SU-DHL-6 (cell line): ENCODE results near the gene GTF2A1.

ENCODE experiments used
- H2AFZ ChIP-seq: fragments of 200-600 bp; sonication (generic); 2 replicates; pipeline ENCODE4 v1.6.1; 2014; ENCODE audit warnings: low read depth, mild to moderate bottlenecking, moderate library complexity, mixed read lengths, antibody characterized with exemption, low read length; ENCODE audit not compliant: severe bottlenecking
- H3F3A ChIP-seq: fragments of 200-600 bp; shearing (Covaris generic); 2 replicates; pipeline ENCODE4 v1.6.0; 2016; ENCODE audit warnings: antibody characterized with exemption, mild to moderate bottlenecking; ENCODE audit not compliant: insufficient read depth
- H3K27ac ChIP-seq: fragments of 200-600 bp; sonication (generic); 2 replicates; pipeline ENCODE4 v1.5.1; 2016; ENCODE audit warnings: low read depth, mild to moderate bottlenecking, low read length, moderate library complexity, mixed read lengths
- H3K27me3 ChIP-seq: fragments of 200-600 bp; sonication (generic), shearing (Covaris generic); 2 replicates; pipeline ENCODE4 v1.6.0; 2014; ENCODE audit warnings: mild to moderate bottlenecking, low read length
- H3K36me3 ChIP-seq: fragments of 200-600 bp; sonication (generic); 2 replicates; pipeline ENCODE4 v1.6.1; 2014; ENCODE audit warnings: mild to moderate bottlenecking, low read length, mixed read lengths
- H3K4me2 ChIP-seq: fragments of 300-600, 200-600 bp; shearing (Covaris generic), sonication (generic); 2 replicates; pipeline ENCODE4 v1.6.0; 2014; ENCODE audit warnings: low read length, low read depth, mild to moderate bottlenecking; ENCODE audit not compliant: poor library complexity, severe bottlenecking
- H3K4me3 ChIP-seq: fragments of 200-600 bp; sonication (generic); 2 replicates; pipeline ENCODE4 v1.5.1; 2014; ENCODE audit warnings: antibody characterized with exemption, low read length, mild to moderate bottlenecking, mixed read lengths; ENCODE audit not compliant: insufficient read depth, poor library complexity, severe bottlenecking
- H3K79me2 ChIP-seq: fragments of 200-600 bp; sonication (generic); 2 replicates; pipeline ENCODE4 v1.6.1; 2014; ENCODE audit warnings: mild to moderate bottlenecking, low read length, moderate library complexity; ENCODE audit not compliant: insufficient read depth
- H3K9ac ChIP-seq: fragments of 200-600 bp; sonication (generic); 2 replicates; pipeline ENCODE4 v1.7.0; 2014; ENCODE audit warnings: mild to moderate bottlenecking, low read length
- H3K9me2 ChIP-seq: fragments of 200-600 bp; sonication (generic); replicated peaks from 2 replicates; pipeline ENCODE4 v1.6.1; 2014; ENCODE audit warnings: low read length; ENCODE audit not compliant: insufficient read depth
- H3K9me3 ChIP-seq: fragments of 200-600 bp; sonication (generic); 2 replicates; pipeline ENCODE4 v1.6.1; 2014; ENCODE audit warnings: low read length, mixed read lengths; ENCODE audit not compliant: insufficient read depth
- H4K20me1 ChIP-seq: fragments of 200-600 bp; sonication (generic); 2 replicates; pipeline ENCODE4 v1.6.1; 2014; ENCODE audit warnings: low read depth, mild to moderate bottlenecking, antibody characterized with exemption, low read length, moderate library complexity, mixed read lengths
- CTCF ChIP-seq: fragments of 200-600 bp; sonication (generic); IDR thresholded peaks from one replicate; pipeline ENCODE4 v1.5.1; 2017; ENCODE audit warnings: antibody characterized with exemption, mild to moderate bottlenecking, low read length, moderate library complexity; ENCODE audit not compliant: insufficient read depth, poor library complexity, severe bottlenecking
- EZH2phosphoT487 ChIP-seq: fragments of 200-600 bp; sonication (generic), shearing (Covaris generic); conservative IDR thresholded peaks from 2 replicates; pipeline ENCODE4 v1.6.1; 2018; ENCODE audit warnings: mild to moderate bottlenecking, antibody characterized with exemption, low read length, moderate library complexity, mixed read lengths

Gene GTF2A1

GRCh38 chr14:81199084-81199483, 21.7 kb downstream of the GTF2A1 start:
- Histone ChIP-seq H2AFZ (no peak overlapping the region), H3F3A (peaks cover 4% of the 10 kb centered on the region; the same call in 1 of the 2 replicates), H3K4me2 (no peak overlapping the region), H3K27me3 (no peaks in the 10 kb centered on the region), H3K4me3 (no peak overlapping the region), H3K27ac (no peak overlapping the region), H3K9me3 (no peaks in the 10 kb centered on the region), H3K9ac (no peak overlapping the region), H4K20me1 (peaks cover under 1% of the 10 kb centered on the region; the same call in 1 of the 2 replicates), H3K79me2 (peaks cover 27% of the 10 kb centered on the region), H3K9me2 (no peaks in the 10 kb centered on the region), H3K36me3 (peaks cover 77% of the 10 kb centered on the region)
- TF ChIP-seq CTCF (no peak), EZH2phosphoT487 (no peak)

GRCh38 chr14:81198651-81199050, 22.1 kb downstream of the GTF2A1 start:
- Histone ChIP-seq H3K27ac (no peak overlapping the region), H3K36me3 (peaks cover 77% of the 10 kb centered on the region), H3K4me2 (no peak overlapping the region), H3K9me3 (no peaks in the 10 kb centered on the region), H3K4me3 (no peak overlapping the region), H2AFZ (no peak overlapping the region), H3K79me2 (peaks cover 23% of the 10 kb centered on the region), H3K9ac (no peak overlapping the region), H3F3A (peaks cover 4% of the 10 kb centered on the region; the same call in 1 of the 2 replicates), H3K27me3 (no peaks in the 10 kb centered on the region), H3K9me2 (no peaks in the 10 kb centered on the region), H4K20me1 (no peaks in the 10 kb centered on the region)
- no peak for TF ChIP-seq CTCF
- no peak for TF ChIP-seq EZH2phosphoT487

GRCh38 chr14:81193924-81194633, 26.7 kb downstream of the GTF2A1 start:
- Histone ChIP-seq H2AFZ (no peak overlapping the region), H3K27me3 (no peaks in the 10 kb centered on the region), H3F3A (peaks cover 7% of the 10 kb centered on the region; the same call in 1 of the 2 replicates), H3K9me3 (no peaks in the 10 kb centered on the region), H3K36me3 (peaks cover 71% of the 10 kb centered on the region), H3K4me3 (no peak overlapping the region), H3K27ac (no peak overlapping the region), H4K20me1 (0 out of 2 replicates have a peak, but pooled peaks cover 4% of the 10 kb centered on the region), H3K9ac (no peak overlapping the region), H3K79me2 (peaks cover 27% of the 10 kb centered on the region), H3K4me2 (no peak overlapping the region), H3K9me2 (no peaks in the 10 kb centered on the region)
- TF ChIP-seq CTCF, result no peak
- no peak for TF ChIP-seq EZH2phosphoT487
